H9 (cell line): ENCODE measurements around the gene FLNC. TPM values are rescaled to one million over a fixed set of nuclear protein-coding genes. Genes with fewer than 3 reads are reported as not detected.

Experiments
- DNase-seq: peaks from one replicate; pipeline ENCODE4 v3.0.0-alpha.2; 2017
- H2AFZ ChIP-seq: one replicate; pipeline ENCODE4 v1.6.1; 2013; ENCODE audit warnings: mild to moderate bottlenecking, low read length, control low read depth, moderate library complexity
- H2AK5ac ChIP-seq: 2 replicates; pipeline ENCODE4 v1.6.1; 2013; ENCODE audit warnings: low read length, control low read depth, mixed read lengths; ENCODE audit not compliant: insufficient read length
- H2BK120ac ChIP-seq: one replicate; pipeline ENCODE4 v1.6.1; 2013; ENCODE audit warnings: low read depth, mild to moderate bottlenecking, low read length, control low read depth, inconsistent platforms; ENCODE audit not compliant: poor library complexity, severe bottlenecking
- H2BK12ac ChIP-seq: 2 replicates; pipeline ENCODE4 v1.6.1; 2013; ENCODE audit warnings: low read length, control low read depth, mixed read lengths, low read depth; ENCODE audit not compliant: insufficient read length
- H2BK15ac ChIP-seq: 2 replicates; pipeline ENCODE4 v1.6.1; 2013; ENCODE audit warnings: low read depth, low read length, control low read depth
- H2BK20ac ChIP-seq: one replicate; pipeline ENCODE4 v1.6.1; 2013; ENCODE audit warnings: low read depth, mild to moderate bottlenecking, low read length, control low read depth, inconsistent platforms; ENCODE audit not compliant: poor library complexity, severe bottlenecking
- H2BK5ac ChIP-seq: 2 replicates; pipeline ENCODE4 v1.6.1; 2013; ENCODE audit warnings: low read length, control low read depth, mixed read lengths; ENCODE audit not compliant: insufficient read length
- H3K14ac ChIP-seq: 2 replicates; pipeline ENCODE4 v1.6.1; 2013; ENCODE audit warnings: low read length, control low read depth; ENCODE audit not compliant: insufficient read depth
- H3K18ac ChIP-seq: 2 replicates; pipeline ENCODE4 v1.6.1; 2013; ENCODE audit warnings: low read depth, mild to moderate bottlenecking, mixed read lengths, low read length, control low read depth; ENCODE audit not compliant: insufficient read length
- H3K23ac ChIP-seq: 2 replicates; pipeline ENCODE4 v1.6.1; 2013; ENCODE audit warnings: low read length, control low read depth, mixed read lengths, low read depth; ENCODE audit not compliant: insufficient read length
- H3K23me2 ChIP-seq: 2 replicates; pipeline ENCODE4 v1.6.1; 2013; ENCODE audit warnings: low read depth, mild to moderate bottlenecking, mixed read lengths, low read length, control low read depth; ENCODE audit not compliant: insufficient read length, poor library complexity, severe bottlenecking
- H3K27ac ChIP-seq: 2 replicates; pipeline ENCODE4 v1.5.1; 2013; ENCODE audit warnings: low read length, control low read depth, mixed read lengths, low read depth; ENCODE audit not compliant: insufficient read length
- H3K27me3 ChIP-seq: 2 replicates; pipeline ENCODE4 v1.6.1; 2013; ENCODE audit warnings: low read length, control low read depth, inconsistent platforms; ENCODE audit not compliant: insufficient read depth
- H3K4ac ChIP-seq: 2 replicates; pipeline ENCODE4 v1.6.1; 2013; ENCODE audit warnings: low read depth, mild to moderate bottlenecking, control low read depth, inconsistent platforms, low read length, moderate library complexity
- H3K4me1 ChIP-seq: 2 replicates; pipeline ENCODE4 v1.6.1; 2013; ENCODE audit warnings: low read length, control low read depth, inconsistent platforms; ENCODE audit not compliant: insufficient read depth
- H3K4me2 ChIP-seq: 2 replicates; pipeline ENCODE4 v1.6.1; 2013; ENCODE audit warnings: low read length, control low read depth, mixed read lengths; ENCODE audit not compliant: insufficient read length, insufficient read depth
- H3K56ac ChIP-seq: 2 replicates; pipeline ENCODE4 v1.6.1; 2013; ENCODE audit warnings: low read depth, mild to moderate bottlenecking, mixed read lengths, low read length, control low read depth; ENCODE audit not compliant: insufficient read length
- H3K79me1 ChIP-seq: 2 replicates; pipeline ENCODE4 v1.6.1; 2013; ENCODE audit warnings: low read depth, mild to moderate bottlenecking, moderate library complexity, low read length, control low read depth, inconsistent platforms; ENCODE audit not compliant: insufficient read depth, poor library complexity, severe bottlenecking
- H3K79me2 ChIP-seq: 2 replicates; pipeline ENCODE4 v1.6.1; 2013; ENCODE audit warnings: low read length, control low read depth, inconsistent platforms; ENCODE audit not compliant: insufficient read depth
- H3K9ac ChIP-seq: 2 replicates; pipeline ENCODE4 v1.6.1; 2013; ENCODE audit warnings: low read length, control low read depth, mixed read lengths; ENCODE audit not compliant: insufficient read length; ENCODE audit errors: extremely low read depth
- H3K9me3 ChIP-seq: one replicate; pipeline ENCODE4 v1.6.1; 2013; ENCODE audit warnings: low read depth, low read length, inconsistent platforms; ENCODE audit not compliant: control insufficient read depth
- H3T11ph ChIP-seq: one replicate; pipeline ENCODE4 v1.6.1; 2013; ENCODE audit warnings: mild to moderate bottlenecking, low read length, control low read depth, inconsistent platforms
- H4K20me1 ChIP-seq: one replicate; pipeline ENCODE4 v1.6.1; 2013; ENCODE audit not compliant: control insufficient read depth, insufficient read length, insufficient read depth
- H4K5ac ChIP-seq: 2 replicates; pipeline ENCODE4 v1.6.1; 2013; ENCODE audit warnings: low read depth, mild to moderate bottlenecking, mixed read lengths, low read length, control low read depth; ENCODE audit not compliant: insufficient read length
- H4K8ac ChIP-seq: replicated peaks from 2 replicates; pipeline ENCODE4 v1.6.1; 2013; ENCODE audit warnings: low read length, control low read depth, mixed read lengths, low read depth; ENCODE audit not compliant: insufficient read length
- H4K91ac ChIP-seq: 2 replicates; pipeline ENCODE4 v1.6.1; 2013; ENCODE audit warnings: low read depth, mild to moderate bottlenecking, moderate library complexity, mixed read lengths, low read length, control low read depth; ENCODE audit not compliant: insufficient read length
- H3K27ac Mint-ChIP-seq, 3 experiments: 2 replicates in 2 of 3; 3 replicates in 1 of 3; pipeline ENCODE4 v1.8.0; 2020 to 2021; ENCODE audit warnings: mixed read lengths in 3 of 3, mild to moderate bottlenecking in 1 of 3, moderate library complexity in 1 of 3
- H3K27me3 Mint-ChIP-seq: 2 replicates; pipeline ENCODE4 v1.8.0; 2021; ENCODE audit warnings: low read depth, mild to moderate bottlenecking, moderate library complexity, mixed read lengths
- H3K36me3 Mint-ChIP-seq, 3 experiments: 2 replicates in 2 of 3; 3 replicates in 1 of 3; pipeline ENCODE4 v1.8.0; 2020 to 2021; ENCODE audit warnings: low read depth in 3 of 3, mixed read lengths in 3 of 3; ENCODE audit not compliant: insufficient read depth in 1 of 3
- H3K4me1 Mint-ChIP-seq, 2 experiments: 2 replicates each; pipeline ENCODE4 v1.8.0; 2020; ENCODE audit warnings: mixed read lengths in 2 of 2
- H3K4me3 Mint-ChIP-seq, 2 experiments: 2 replicates in 1 of 2; 3 replicates in 1 of 2; pipeline ENCODE4 v1.8.0; 2020 to 2021; ENCODE audit warnings: mild to moderate bottlenecking in 2 of 2, mixed read lengths in 2 of 2, moderate library complexity in 1 of 2
- H3K9me3 Mint-ChIP-seq, 2 experiments: 2 replicates in 1 of 2; 3 replicates in 1 of 2; pipeline ENCODE4 v1.8.0; 2020; ENCODE audit warnings: mild to moderate bottlenecking in 2 of 2, mixed read lengths in 2 of 2, moderate library complexity in 1 of 2
- WGBS: extraction: QIAGEN DNeasy Blood & Tissue Kit; methylation state at CpG from one replicate; pipeline ENCODE4 v1.1.7; 2013; ENCODE audit warnings: missing lambda C conversion rate, low lambda C conversion rate, mixed read lengths; ENCODE audit not compliant: insufficient read length; ENCODE audit errors: extremely low coverage; 5-methylcytosine and 5-hydroxymethylcytosine counted together
- total RNA-seq: library from RNA; stranded (reverse); gene quantifications from 2 replicates; pipeline ENCODE4 v1.2.1, GENCODE V29; 2021
- TF ChIP-seq, protein P1 (sequence below): fragments of 200-600 bp; sonication (generic); conservative IDR thresholded peaks from 3 replicates; pipeline ENCODE4 v1.8.0; 2021; ENCODE audit warnings: antibody characterized with exemption, mild to moderate bottlenecking

The FLNC gene
- total RNA-seq, 1 experiment from 2014 or later = 12.2 TPM

DNA sequence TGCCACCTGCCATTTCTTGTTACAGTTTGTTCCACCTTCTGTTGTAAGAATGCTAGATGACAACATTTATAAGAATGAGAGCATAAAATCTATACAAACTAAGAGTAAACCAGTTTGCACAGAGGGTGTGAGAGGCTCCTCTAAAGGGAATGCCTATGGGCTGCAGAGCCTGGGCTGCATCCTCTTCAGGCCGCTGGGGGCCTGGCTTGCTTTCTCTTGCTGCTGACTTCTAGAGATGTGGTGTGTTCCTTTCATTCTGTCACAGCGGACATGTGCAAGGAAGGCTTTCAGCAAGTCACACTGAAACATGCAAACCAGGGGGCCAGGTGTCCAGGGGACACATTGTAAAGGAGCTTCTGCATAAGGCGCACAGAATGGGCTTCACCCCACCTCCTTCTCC is 25.4 kb downstream of the FLNC start:
- Histone ChIP-seq H2BK5ac (no peak overlapping the region), H3K4me1 (no peaks in the 10 kb centered on the region), H3K27ac (no peak overlapping the region), H3K79me2 (no peaks in the 10 kb centered on the region), H3K14ac (no peak overlapping the region), H3K23me2 (no peaks in the 10 kb centered on the region), H3K79me1 (no peaks in the 10 kb centered on the region), H4K5ac (no peak overlapping the region), H3K4me2 (no peak overlapping the region), H2AK5ac (no peak overlapping the region), H3K27me3 (no peaks in the 10 kb centered on the region), H2BK20ac (no peak overlapping the region), H3K9me3 (no peaks in the 10 kb centered on the region), H4K8ac (no peak overlapping the region), H3K4ac (no peak overlapping the region), H3K23ac (no peak overlapping the region), H3K18ac (no peak overlapping the region), H4K91ac (no peak overlapping the region), H2BK15ac (no peak overlapping the region), H2BK120ac (no peak overlapping the region), H3T11ph (no peak overlapping the region), H3K56ac (no peak overlapping the region), H3K9ac (no peak overlapping the region), H2AFZ (no peak overlapping the region), H2BK12ac (no peak overlapping the region), H4K20me1 (no peaks in the 10 kb centered on the region)
- no CpG with 5 or more reads among the region's 3 CpGs for WGBS
- Mint-ChIP-seq H3K27me3 (no peaks in the 10 kb centered on the region; the same call in 1 of the 2 replicates), H3K36me3 (peaks cover 0 to 7% (median 0%) of the 10 kb centered on the region in 3 experiments; a peak in 1 of 7 replicates), H3K9me3 (no peaks in the 10 kb centered on the region), H3K27ac (no peak overlapping the region), H3K4me3 (no peak overlapping the region), H3K4me1 (peaks cover 9 to 16% of the 10 kb centered on the region in 2 experiments; a peak in 3 of 4 replicates)
- TF ChIP-seq, protein P1, sequence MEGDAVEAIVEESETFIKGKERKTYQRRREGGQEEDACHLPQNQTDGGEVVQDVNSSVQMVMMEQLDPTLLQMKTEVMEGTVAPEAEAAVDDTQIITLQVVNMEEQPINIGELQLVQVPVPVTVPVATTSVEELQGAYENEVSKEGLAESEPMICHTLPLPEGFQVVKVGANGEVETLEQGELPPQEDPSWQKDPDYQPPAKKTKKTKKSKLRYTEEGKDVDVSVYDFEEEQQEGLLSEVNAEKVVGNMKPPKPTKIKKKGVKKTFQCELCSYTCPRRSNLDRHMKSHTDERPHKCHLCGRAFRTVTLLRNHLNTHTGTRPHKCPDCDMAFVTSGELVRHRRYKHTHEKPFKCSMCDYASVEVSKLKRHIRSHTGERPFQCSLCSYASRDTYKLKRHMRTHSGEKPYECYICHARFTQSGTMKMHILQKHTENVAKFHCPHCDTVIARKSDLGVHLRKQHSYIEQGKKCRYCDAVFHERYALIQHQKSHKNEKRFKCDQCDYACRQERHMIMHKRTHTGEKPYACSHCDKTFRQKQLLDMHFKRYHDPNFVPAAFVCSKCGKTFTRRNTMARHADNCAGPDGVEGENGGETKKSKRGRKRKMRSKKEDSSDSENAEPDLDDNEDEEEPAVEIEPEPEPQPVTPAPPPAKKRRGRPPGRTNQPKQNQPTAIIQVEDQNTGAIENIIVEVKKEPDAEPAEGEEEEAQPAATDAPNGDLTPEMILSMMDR = no peak
- DNase-seq = no peak
